ENCODE results near the gene CAP1.

Gene CAP1

GRCh38 chr1:40039757-40040510 is 595 bp upstream of the CAP1 start:
- H3K36me3 ChIP-seq (ENCODE audit: insufficient read depth, low read length) = no peaks in the 10 kb centered on the region
- no peaks in the 10 kb centered on the region for H3K9me3 ChIP-seq (ENCODE audit: insufficient read depth, low read depth, low read length)
- TF ChIP-seq CTCF (conservative IDR thresholded peaks at IDR 0.05; ENCODE audit: low read length) = no peak
- no peak for TF ChIP-seq EZH2phosphoT487 (IDR thresholded peaks at IDR 0.05; ENCODE audit: borderline replicate concordance)
- H4K20me1 ChIP-seq (ENCODE audit: insufficient read depth, low read length, poor library complexity, severe bottlenecking) = peaks cover 34% of the 10 kb centered on the region
- peaks cover 5% of the 10 kb centered on the region for H3K27me3 ChIP-seq (ENCODE audit: insufficient read depth, low read length, poor library complexity, severe bottlenecking)
- peaks cover 44% of the 10 kb centered on the region for H3K79me2 ChIP-seq (ENCODE audit: insufficient read depth, low read length)
- H3K4me2 ChIP-seq (ENCODE audit: low read depth, low read length, poor library complexity, severe bottlenecking) = peak overlapping the region; percentile 88
- H2AFZ ChIP-seq (ENCODE audit: low read length) = peak overlapping the region; percentile 88
- no peaks in the 10 kb centered on the region for H3K9me2 ChIP-seq (replicated peaks; ENCODE audit: low read depth, low read length)
- peaks cover 57% of the 10 kb centered on the region for H3K4me1 ChIP-seq (ENCODE audit: insufficient read depth, low read length, poor library complexity, severe bottlenecking)
- peak overlapping the region; percentile 97 for H3K4me3 ChIP-seq (ENCODE audit: low read length, poor library complexity, severe bottlenecking)
- peak overlapping the region; percentile 99 for H3K9ac ChIP-seq (ENCODE audit: low read depth, low read length, poor library complexity, severe bottlenecking)
- peaks cover 13% of the 10 kb centered on the region for H3F3A ChIP-seq (ENCODE audit: low read depth)

GRCh38 chr1:40041466-40041838 is 923 bp downstream of the CAP1 start:
- Histone ChIP-seq H3K36me3 (ENCODE audit: insufficient read depth, low read length) (no peaks in the 10 kb centered on the region), H3K9me3 (ENCODE audit: insufficient read depth, low read depth, low read length) (no peaks in the 10 kb centered on the region), H3K9me2 (replicated peaks; ENCODE audit: low read depth, low read length) (no peaks in the 10 kb centered on the region), H3K79me2 (ENCODE audit: insufficient read depth, low read length) (peaks cover 59% of the 10 kb centered on the region), H3F3A (ENCODE audit: low read depth) (peaks cover 10% of the 10 kb centered on the region), H3K4me2 (ENCODE audit: low read depth, low read length, poor library complexity, severe bottlenecking) (peak overlapping the region; percentile 99), H3K4me1 (ENCODE audit: insufficient read depth, low read length, poor library complexity, severe bottlenecking) (peaks cover 50% of the 10 kb centered on the region), H3K27me3 (ENCODE audit: insufficient read depth, low read length, poor library complexity, severe bottlenecking) (peaks cover 5% of the 10 kb centered on the region), H3K9ac (ENCODE audit: low read depth, low read length, poor library complexity, severe bottlenecking) (peak overlapping the region; percentile 91), H2AFZ (ENCODE audit: low read length) (no peak overlapping the region), H3K4me3 (ENCODE audit: low read length, poor library complexity, severe bottlenecking) (peak overlapping the region; percentile 97), H4K20me1 (ENCODE audit: insufficient read depth, low read length, poor library complexity, severe bottlenecking) (peaks cover 47% of the 10 kb centered on the region)
- TF ChIP-seq EZH2phosphoT487 (IDR thresholded peaks at IDR 0.05; ENCODE audit: borderline replicate concordance) (no peak), CTCF (conservative IDR thresholded peaks at IDR 0.05; ENCODE audit: low read length) (no peak)

GRCh38 chr1:40042341-40042740 is 1.8 kb downstream of the CAP1 start:
- TF ChIP-seq CTCF (conservative IDR thresholded peaks at IDR 0.05; ENCODE audit: low read length) (no peak), EZH2phosphoT487 (IDR thresholded peaks at IDR 0.05; ENCODE audit: borderline replicate concordance) (no peak)
- peak overlapping the region; percentile 97 for H3K4me3 ChIP-seq (ENCODE audit: low read length, poor library complexity, severe bottlenecking)
- peaks cover 5% of the 10 kb centered on the region for H3K27me3 ChIP-seq (ENCODE audit: insufficient read depth, low read length, poor library complexity, severe bottlenecking)
- H3K9me2 ChIP-seq (replicated peaks; ENCODE audit: low read depth, low read length) = no peaks in the 10 kb centered on the region
- peaks cover 53% of the 10 kb centered on the region for H3K4me1 ChIP-seq (ENCODE audit: insufficient read depth, low read length, poor library complexity, severe bottlenecking)
- peak overlapping the region; percentile 99 for H3K4me2 ChIP-seq (ENCODE audit: low read depth, low read length, poor library complexity, severe bottlenecking)
- H3K36me3 ChIP-seq (ENCODE audit: insufficient read depth, low read length) = no peaks in the 10 kb centered on the region
- H3F3A ChIP-seq (ENCODE audit: low read depth) = peaks cover 10% of the 10 kb centered on the region
- H4K20me1 ChIP-seq (ENCODE audit: insufficient read depth, low read length, poor library complexity, severe bottlenecking) = peaks cover 55% of the 10 kb centered on the region
- no peak overlapping the region for H2AFZ ChIP-seq (ENCODE audit: low read length)
- peaks cover 68% of the 10 kb centered on the region for H3K79me2 ChIP-seq (ENCODE audit: insufficient read depth, low read length)
- no peaks in the 10 kb centered on the region for H3K9me3 ChIP-seq (ENCODE audit: insufficient read depth, low read depth, low read length)
- H3K9ac ChIP-seq (ENCODE audit: low read depth, low read length, poor library complexity, severe bottlenecking) = peak overlapping the region; percentile 91
